ENCODE measurements around the gene MSLN.

GRCh38 chr16:781346-782010 is 20.9 kb downstream of the MSLN start:
- TF ChIP-seq CTCF (IDR thresholded peaks at IDR 0.05) (no peak), POLR2A (IDR thresholded peaks at IDR 0.05) (no peak)

Measured in esophagus squamous epithelium (tissue), 4 donors.